Prostate gland (tissue), 2 donors: Measurements from ENCODE around the gene SHANK1. TPM values are rescaled to one million over a fixed set of nuclear protein-coding genes. Genes with fewer than 3 reads are reported as not detected.

Experiments used
- DNase-seq: peaks from one replicate; pipeline ENCODE4 v3.0.0-alpha.2; 2019; ENCODE audit warnings: low spot score
- H3K27ac ChIP-seq, 2 donors: fragments of 200-600 bp; sonication (generic); 2 replicates each; pipeline ENCODE4 v1.5.1; 2017 to 2019
- H3K27me3 ChIP-seq: fragments of 200-600 bp; sonication (generic); replicated peaks from 2 replicates; pipeline ENCODE4 v1.5.1; 2019; ENCODE audit not compliant: insufficient read depth
- H3K36me3 ChIP-seq, 2 donors: fragments of 200-600 bp; sonication (generic); 1 replicate in 1 of 2; 2 replicates in 1 of 2; pipeline versions ENCODE4 v1.5.1 to v1.8.1; 2017 to 2019
- H3K4me1 ChIP-seq: fragments of 200-600 bp; sonication (generic); replicated peaks from 2 replicates; pipeline ENCODE4 v1.5.1; 2019
- H3K4me3 ChIP-seq, 2 donors: fragments of 200-600 bp; sonication (generic); 2 replicates each; pipeline ENCODE4 v1.5.1; 2017 to 2019
- H3K9me3 ChIP-seq: fragments of 200-600 bp; sonication (generic); 2 replicates; pipeline ENCODE4 v1.5.1; 2017
- POLR2A ChIP-seq: fragments of 450-650 bp; IDR thresholded peaks from one replicate; pipeline ENCODE4 v1.6.1; 2016; ENCODE audit warnings: antibody characterized with exemption, mild to moderate bottlenecking
- POLR2AphosphoS5 ChIP-seq: sonication (generic); formaldehyde crosslinking; IDR thresholded peaks from one replicate; pipeline ENCODE4 v1.6.1; 2017; ENCODE audit warnings: antibody characterized with exemption
- WGBS: methylation state at CpG from one replicate; pipeline ENCODE4 v1.1.5; 2018; 5-methylcytosine and 5-hydroxymethylcytosine counted together
- intact Hi-C: fragments of 100-400 bp; cut with DNase I; formaldehyde crosslinking; loops from one replicate; pipeline ENCODE4 v1.14.2; 2022
- total RNA-seq, 2 donors: library from RNA; depleted of rRNA; stranded (reverse); fragments of >200 nt; gene quantifications; one replicate each; pipeline ENCODE4 v1.1.0, GENCODE V29; 2016
- TF ChIP-seq, protein P1 (sequence below), 4 experiments: fragments of 200-600 bp in 2 of 4; fragments of 450-650 bp in 2 of 4; sonication (generic) in 2 of 4; IDR thresholded peaks; 1 replicate in 3 of 4; 2 replicates in 1 of 4; pipeline ENCODE4 v1.5.1; 2016 to 2019; ENCODE audit warnings: antibody characterized with exemption in 4 of 4, mild to moderate bottlenecking in 2 of 4, moderate library complexity in 2 of 4

The SHANK1 gene
- total RNA-seq, 2 donors from 2014 or later: 0.91 to 2.3 TPM

DNA sequence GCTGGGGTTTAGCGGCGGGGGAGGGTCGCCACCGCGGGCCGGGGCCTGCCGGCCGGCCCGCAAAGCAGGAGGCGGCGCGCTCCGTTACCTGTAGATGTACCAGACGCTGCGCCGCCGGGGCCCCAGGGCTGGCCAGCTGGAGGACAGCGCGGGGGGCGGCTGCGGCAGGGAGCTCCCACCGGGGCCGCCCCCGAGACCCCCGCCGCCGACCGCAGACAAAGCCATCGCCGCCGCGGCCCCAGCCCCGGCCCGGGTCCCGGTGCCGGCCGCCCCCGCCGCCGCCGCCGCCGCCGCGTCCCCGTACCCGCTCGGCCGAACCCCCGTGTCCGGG, 24.8 kb downstream of the SHANK1 start:
- no peaks in the 10 kb centered on the region for H3K36me3 ChIP-seq
- no peak overlapping the region for H3K27ac ChIP-seq
- no peak overlapping the region for H3K4me3 ChIP-seq
- H3K27me3 ChIP-seq: peaks cover 34% of the 10 kb centered on the region
- WGBS: under 1% methylated on average over 14 of the region's 51 CpGs
- DNase-seq: no peak
- intact Hi-C loops: no loop called here
- H3K9me3 ChIP-seq: no peaks in the 10 kb centered on the region
- no peaks in the 10 kb centered on the region for H3K4me1 ChIP-seq
- TF ChIP-seq, protein P1, sequence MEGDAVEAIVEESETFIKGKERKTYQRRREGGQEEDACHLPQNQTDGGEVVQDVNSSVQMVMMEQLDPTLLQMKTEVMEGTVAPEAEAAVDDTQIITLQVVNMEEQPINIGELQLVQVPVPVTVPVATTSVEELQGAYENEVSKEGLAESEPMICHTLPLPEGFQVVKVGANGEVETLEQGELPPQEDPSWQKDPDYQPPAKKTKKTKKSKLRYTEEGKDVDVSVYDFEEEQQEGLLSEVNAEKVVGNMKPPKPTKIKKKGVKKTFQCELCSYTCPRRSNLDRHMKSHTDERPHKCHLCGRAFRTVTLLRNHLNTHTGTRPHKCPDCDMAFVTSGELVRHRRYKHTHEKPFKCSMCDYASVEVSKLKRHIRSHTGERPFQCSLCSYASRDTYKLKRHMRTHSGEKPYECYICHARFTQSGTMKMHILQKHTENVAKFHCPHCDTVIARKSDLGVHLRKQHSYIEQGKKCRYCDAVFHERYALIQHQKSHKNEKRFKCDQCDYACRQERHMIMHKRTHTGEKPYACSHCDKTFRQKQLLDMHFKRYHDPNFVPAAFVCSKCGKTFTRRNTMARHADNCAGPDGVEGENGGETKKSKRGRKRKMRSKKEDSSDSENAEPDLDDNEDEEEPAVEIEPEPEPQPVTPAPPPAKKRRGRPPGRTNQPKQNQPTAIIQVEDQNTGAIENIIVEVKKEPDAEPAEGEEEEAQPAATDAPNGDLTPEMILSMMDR (IDR thresholded peaks at IDR 0.05): no peak
- TF ChIP-seq POLR2A: no peak
- no peak for TF ChIP-seq POLR2AphosphoS5

DNA sequence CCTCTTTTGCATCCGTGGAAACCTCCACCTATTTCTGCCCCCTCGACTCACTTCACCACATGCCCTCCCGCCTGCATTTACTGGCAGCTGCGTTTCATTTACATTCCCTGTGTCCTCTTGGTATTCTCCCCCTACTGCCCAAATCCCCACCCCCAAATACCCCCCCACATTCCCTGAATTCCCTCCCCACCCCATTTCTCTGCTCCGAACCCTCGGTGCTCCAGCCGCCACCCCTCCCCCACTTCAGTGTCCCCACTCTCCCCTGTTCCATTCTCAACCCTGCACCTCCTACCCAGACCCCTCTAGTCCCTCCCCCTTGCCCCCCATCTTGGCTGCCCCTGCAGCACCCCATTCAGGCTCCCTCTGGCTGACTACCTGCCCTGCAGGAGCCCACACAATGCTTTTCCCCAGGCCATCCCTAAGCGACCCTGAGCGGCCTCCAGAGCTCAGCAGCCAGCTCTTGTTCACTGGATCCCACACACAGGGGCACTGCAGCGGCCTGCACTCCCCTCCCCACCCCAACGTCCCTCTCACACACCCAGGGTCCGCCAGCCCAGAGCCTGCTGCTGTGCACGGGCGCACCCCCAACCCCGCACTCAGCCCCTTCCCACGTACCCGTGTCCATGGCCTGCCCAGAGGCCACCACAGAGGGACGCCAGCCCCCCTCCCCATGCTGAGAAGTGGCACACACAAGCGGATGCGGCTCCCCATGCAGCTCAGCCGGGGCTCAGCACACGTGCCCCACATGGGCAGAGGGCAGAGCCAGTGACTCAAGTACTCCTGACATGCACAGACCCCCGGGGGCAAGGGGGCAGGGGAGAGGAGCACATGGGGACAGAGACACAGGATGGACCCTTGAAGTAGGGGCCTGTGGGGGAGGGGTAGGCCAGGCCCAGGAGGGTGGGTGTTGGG, 26.3 kb downstream of the SHANK1 start:
- Histone ChIP-seq H3K4me3 (no peak overlapping the region), H3K36me3 (no peaks in the 10 kb centered on the region), H3K27me3 (peaks cover 39% of the 10 kb centered on the region), H3K4me1 (no peaks in the 10 kb centered on the region), H3K9me3 (no peaks in the 10 kb centered on the region), H3K27ac (no peak overlapping the region)
- DNase-seq: no peak
- TF ChIP-seq POLR2A (no peak), POLR2AphosphoS5 (no peak)
- TF ChIP-seq, protein P1 (IDR thresholded peaks at IDR 0.05): no peak
- intact Hi-C loops: no loop called here
- 6% methylated on average over 22 of the region's 23 CpGs for WGBS

DNA sequence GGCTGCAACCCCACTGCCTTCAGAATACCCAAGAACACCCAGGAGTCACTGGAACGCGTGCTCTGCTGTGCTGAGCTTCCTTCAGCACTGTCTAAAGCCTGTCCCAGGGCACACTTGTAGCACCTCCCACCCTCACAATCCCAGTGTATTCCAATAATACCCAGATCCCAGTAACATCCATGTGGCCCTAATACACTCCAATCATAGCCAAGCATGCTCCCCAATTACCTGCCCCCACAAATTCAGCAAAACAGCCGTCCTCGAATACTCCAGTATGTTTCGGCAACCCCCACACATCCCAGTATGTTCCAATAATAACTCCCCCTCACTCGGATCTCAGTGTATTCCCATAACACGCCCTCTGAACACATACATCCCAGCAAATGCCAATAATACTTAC, 29.2 kb downstream of the SHANK1 start:
- no peak for TF ChIP-seq POLR2AphosphoS5
- no peak for TF ChIP-seq POLR2A
- TF ChIP-seq, protein P1 (IDR thresholded peaks at IDR 0.05): no peak
- H3K27ac ChIP-seq: no peak overlapping the region
- intact Hi-C loops: no loop called here
- no peaks in the 10 kb centered on the region for H3K9me3 ChIP-seq
- no peak for DNase-seq
- H3K4me3 ChIP-seq: no peak overlapping the region
- no peaks in the 10 kb centered on the region for H3K4me1 ChIP-seq
- no peaks in the 10 kb centered on the region for H3K36me3 ChIP-seq
- peaks cover 40% of the 10 kb centered on the region for H3K27me3 ChIP-seq
- 88% methylated on average over 7 of the region's 7 CpGs for WGBS

DNA sequence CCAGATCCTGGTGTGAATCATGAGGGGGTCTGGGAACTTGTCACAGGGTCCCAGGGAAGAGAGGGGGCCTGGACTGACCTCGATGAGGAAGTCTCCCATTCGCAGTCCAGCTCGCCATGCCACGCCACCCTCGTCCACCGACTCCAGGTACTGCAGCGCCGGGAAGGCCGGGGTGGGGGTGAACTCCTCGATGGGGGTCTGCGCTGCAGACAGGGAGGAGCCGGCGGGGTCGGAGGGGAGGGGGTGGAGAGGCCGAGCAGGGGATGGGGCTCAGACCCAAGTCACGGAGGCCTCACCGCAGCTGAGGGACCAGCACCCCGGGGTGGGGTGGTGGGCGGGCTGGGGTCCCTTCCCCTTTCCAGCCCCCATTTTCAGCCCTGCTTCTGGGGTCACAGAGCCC, 30.8 kb downstream of the SHANK1 start:
- TF ChIP-seq, protein P1 (IDR thresholded peaks at IDR 0.05): no peak
- TF ChIP-seq POLR2A (no peak), POLR2AphosphoS5 (no peak)
- Histone ChIP-seq H3K36me3 (no peaks in the 10 kb centered on the region), H3K27me3 (peaks cover 32% of the 10 kb centered on the region), H3K4me3 (no peak overlapping the region), H3K27ac (no peak overlapping the region), H3K4me1 (no peaks in the 10 kb centered on the region), H3K9me3 (no peaks in the 10 kb centered on the region)
- WGBS: 67% methylated on average over 17 of the region's 19 CpGs
- DNase-seq: no peak
- intact Hi-C loops: no loop called here
